NCI-H2227 (cell line): ENCODE measurements around the gene ZNF263.
A peak's percentile ranks its signal among the peaks of the same experiment; 100 is the strongest.
"Not testable (repeated sequence)": the region's sequence is repeated elsewhere in the genome, so short reads cannot be mapped to it uniquely, and the experiment has no call there.

ENCODE experiments used
- DNase-seq: peaks from one replicate; lab custom pipeline; 2025; ENCODE audit not compliant: unreplicated experiment; lab: John Stamatoyannopoulos, UW

ZNF263 gene

DNA sequence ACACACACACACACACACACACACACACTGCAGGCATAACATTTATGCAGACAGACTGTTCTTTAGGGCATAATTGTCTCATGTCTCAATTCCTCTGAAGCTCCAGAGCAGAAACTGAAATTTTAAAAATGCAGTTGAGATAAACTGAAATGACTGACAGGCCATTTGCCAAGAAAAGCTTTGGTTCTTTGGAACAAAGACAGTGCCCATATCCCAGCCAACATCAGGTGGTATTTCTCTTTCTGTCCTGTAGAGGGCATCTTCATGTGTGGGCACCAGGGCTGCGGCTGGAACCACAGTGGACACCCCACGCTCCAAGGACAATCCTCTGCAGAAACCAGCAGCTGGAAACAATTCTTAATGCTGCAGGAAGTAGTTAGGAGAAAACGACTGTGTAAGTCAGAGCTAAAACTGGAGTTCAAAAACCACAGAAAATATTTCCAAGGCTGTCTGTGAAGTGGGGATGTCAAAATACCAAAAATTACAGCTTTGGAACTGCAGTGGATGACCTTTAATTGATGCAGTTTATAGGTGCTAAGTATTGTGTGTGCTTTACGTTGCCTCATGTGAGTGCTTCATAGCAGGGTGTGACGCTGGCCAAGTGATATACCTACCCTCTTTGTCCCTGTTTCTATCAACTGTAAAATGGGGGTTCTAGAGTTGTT, 16.3 kb upstream of the ZNF263 start:
- DNase-seq, result peak; percentile 64

DNA sequence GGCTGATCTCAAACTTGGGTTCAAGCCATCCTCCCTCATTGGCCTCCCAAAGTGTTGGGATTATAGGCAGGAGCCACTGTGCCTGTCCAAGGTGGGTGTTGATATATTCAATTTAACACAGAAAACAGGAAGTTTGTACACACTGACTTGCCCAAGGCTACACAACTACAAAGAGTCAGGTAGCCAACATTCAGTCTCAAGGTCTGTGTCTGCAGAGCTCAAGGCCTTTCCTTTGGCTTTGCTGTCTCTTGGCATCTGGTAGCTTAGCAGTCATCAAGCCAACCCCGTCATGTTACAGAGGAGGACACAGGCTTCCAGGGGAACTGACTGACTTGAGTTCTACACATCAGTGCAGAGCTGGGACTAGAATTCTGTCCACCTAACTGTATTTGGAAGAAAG, 15.0 kb upstream of the ZNF263 start:
- DNase-seq, result no peak

DNA sequence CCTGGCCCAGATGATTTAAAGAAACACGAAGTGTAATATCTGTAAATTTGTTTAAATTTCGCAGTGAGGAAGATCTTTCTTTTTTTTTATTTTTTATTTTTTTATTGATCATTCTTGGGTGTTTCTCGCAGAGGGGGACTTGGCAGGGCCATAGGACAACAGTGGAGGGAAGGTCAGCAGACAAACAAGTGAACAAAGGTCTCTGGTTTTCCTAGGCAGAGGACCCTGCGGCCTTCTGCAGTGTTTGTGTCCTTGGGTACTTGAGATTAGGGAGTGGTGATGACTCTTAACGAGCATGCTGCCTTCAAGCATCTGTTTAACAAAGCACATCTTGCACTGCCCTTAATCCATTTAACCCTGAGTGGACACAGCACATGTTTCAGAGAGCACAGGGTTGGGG, 12.6 kb upstream of the ZNF263 start:
- DNase-seq, result not testable (repeated sequence)

DNA sequence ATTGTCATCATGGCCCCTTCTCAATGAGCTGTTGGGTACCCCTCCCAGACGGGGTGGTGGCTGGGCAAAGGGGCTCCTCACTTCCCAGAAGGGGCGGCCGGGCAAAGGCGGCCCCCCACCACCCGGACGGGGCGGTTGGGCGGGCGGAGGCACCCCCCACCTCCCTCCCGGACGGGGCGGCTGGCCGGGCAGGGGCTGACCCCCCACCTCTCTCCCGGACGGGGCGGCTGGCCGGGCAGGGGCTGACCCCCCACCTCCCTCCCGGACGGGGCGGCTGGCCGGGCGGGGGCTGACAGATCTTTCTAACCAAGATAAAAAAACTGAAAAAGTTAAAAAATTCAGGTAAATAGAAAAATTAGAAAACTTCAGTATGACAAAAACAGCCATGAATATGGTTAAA, 12.0 kb upstream of the ZNF263 start:
- not testable (repeated sequence) for DNase-seq

DNA sequence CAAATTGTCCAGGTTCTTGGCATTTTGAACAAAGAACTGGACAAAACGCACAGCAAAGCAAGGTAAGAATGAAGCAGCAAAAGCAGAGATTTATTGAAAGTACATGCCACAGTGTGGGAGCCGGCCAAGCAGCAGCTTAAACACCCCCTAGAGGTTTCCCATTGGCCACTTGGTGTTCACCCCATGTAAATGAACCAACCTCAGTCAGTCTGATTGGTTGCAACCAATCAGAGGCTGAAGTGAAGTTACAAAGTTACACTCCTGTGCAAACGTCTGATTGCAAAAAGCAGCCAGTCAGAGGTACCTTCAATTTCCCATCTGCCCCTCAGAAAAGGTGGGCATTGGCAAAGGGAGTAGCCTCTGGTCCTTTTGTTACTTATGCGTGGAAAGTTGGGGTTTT, 8.8 kb upstream of the ZNF263 start:
- peak; percentile 50 for DNase-seq

DNA sequence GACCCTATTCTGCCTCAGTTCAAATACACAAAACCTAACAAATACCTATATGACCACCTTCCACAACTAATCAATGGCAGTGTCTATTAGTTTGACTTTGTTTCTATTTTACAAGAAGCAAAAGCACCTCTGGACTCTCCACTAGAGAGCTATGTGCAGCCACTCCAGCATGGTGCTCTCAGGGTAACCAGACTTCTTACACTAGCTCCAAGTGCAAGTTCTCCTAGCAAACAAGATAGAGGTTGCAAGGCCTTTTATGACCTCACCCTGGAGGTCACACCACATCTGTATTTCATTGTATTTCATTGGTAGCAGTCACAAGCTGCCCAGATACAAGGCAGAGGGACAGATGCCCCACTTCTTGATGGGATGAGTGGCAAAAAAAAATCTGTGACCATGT, 8.3 kb upstream of the ZNF263 start:
- DNase-seq, result no peak

DNA sequence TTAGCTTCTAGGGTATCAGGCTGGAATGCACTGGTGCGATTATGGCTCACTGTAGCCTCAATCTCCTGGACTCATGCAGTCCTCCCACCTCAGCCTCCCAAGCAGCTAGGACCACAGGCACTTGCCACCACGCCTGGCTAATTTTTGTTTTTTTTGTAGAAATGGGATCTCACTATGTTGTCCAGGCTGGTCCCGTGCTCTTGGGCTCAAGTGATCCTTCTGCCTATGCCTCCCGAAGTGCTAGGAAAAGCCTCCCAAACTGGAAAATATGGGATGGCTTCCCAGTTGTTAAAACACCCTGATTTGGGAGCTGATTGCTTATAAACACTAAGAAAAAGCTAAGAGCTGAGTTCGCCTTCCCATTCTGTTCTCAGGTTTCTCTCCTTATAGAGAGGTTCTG, 6.6 kb upstream of the ZNF263 start:
- no peak for DNase-seq

DNA sequence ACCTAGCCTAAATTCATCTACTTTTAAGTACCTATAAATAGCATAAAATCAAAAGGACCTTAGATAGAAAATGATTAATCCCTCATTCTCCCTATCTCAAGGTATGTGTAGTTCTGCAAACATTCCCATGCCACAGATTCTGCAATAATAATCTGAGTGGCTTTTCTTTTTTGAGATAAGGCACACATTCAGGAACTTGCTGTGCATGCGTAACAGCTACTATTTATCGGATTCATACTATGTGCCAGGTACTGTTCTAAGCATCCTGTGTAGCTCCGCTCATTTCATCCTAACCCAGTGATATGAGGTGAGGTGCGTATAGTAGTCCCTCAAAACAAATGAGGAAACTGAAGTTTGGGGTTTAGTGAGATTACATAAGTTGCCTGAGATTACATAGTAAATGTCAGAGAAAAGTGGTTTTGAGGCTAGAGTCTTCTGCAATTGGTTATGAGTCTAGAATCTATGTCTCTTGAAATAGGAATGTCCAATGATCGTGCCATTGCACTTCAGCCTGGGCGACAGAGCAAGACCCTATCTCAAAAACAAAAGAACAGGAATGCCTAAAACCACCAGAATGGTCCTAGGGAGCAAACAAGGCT, 2.0 kb upstream of the ZNF263 start:
- DNase-seq, result no peak

DNA sequence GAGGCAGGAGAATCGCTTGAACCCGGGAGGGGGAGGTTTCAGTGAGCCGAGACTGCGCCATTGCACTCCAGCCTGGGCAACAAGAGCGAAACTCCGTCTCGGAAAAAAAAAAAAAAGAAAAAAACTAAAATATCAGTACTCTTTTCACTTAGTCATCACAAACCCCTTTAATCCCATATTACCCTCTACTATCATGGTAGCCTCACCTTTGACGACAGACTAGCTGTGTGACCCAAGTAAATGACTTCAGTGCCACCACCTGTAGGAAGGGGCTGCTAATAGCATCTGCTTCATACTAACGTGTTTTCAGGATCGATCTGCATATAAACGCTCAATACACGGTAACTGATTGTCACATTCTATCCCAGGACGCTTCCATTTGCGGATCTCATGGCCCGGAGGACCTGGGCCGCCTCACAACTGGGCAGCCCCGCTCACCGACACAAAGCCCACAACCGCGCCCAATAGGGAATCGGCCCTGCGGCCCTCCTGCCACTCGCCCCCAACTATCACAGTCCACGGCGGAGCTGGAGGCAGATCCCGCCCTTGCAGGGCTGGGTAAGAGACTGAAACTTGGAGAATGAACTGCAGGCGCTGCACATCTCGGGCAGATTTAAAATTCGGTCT, 1.1 kb upstream of the ZNF263 start:
- peak; percentile 91 for DNase-seq

DNA sequence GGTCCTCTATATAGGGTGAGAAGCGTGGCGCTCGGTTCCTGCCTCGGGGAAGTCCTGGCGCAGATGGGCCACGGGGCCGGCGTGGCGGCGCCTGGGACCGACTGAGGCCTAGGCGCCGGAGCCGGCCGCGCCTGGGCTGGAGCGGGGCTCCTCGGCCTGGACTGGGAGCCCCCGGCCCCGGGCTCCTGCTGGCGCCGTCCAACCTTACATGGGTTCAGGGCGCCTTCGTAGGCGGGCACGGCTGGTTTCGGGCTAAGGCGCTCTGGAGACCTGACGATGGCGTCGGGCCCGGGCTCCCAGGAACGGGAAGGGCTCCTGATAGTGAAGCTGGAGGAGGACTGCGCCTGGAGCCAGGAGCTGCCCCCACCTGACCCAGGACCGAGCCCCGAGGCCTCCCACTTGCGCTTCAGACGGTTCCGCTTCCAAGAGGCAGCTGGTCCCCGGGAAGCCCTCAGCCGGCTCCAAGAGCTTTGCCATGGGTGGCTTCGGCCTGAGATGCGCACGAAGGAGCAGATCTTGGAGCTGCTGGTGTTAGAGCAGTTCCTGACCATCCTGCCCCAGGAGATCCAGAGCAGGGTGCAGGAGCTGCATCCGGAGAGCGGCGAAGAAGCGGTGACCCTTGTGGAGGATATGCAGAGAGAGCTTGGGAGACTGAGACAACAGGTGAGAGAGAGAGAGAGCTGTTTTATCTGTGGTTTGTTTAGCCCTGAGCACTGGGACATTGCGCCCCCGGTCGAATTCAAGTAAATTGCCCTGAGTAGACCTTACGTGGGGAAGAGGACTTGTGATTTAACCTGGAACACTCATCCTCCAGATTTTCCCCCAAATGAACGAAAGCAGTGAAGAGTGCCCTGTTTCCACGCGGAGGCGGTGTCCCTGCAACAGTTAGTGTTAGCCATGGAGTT, 504 bp downstream of the ZNF263 start:
- peak; percentile 54 for DNase-seq

DNA sequence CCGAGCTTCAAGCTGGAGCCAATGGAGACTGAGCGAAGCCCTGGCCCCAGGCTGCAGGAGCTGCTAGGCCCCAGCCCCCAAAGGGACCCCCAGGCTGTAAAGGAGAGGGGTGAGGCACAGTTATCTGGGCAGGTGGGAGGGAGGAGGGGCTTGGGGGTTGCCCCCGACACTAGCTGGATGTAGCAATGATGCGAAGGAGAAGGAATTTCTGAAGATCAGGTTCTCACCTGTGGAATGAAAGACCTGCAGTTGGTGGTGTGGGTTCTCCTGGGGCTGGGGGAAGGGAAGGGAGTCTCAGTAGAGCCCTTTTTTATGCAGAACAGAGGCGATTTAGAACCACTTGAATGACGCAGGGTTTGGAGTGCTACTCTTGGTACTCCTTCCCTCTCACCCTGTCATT, 1.8 kb downstream of the ZNF263 start:
- DNase-seq, result no peak

DNA sequence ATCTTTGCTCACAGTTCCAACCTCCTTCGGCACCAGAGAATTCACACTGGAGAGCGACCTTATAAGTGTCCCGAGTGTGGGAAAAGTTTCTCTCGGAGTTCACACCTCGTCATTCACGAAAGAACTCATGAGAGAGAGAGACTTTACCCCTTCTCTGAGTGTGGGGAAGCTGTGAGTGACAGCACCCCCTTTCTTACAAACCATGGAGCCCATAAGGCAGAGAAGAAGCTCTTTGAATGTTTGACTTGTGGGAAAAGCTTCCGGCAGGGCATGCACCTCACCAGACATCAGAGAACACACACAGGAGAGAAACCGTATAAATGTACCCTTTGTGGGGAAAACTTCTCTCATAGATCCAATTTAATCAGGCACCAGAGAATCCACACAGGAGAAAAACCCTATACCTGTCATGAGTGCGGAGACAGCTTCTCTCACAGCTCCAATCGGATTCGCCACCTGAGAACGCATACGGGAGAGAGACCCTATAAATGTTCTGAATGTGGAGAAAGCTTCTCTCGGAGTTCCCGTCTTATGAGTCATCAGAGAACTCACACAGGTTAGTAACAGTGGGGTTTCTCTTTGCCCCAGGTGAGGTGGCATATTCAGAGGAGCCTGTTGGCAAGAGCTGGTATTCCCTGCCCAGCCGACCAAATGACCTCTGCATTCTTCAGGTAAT, 6.8 kb downstream of the ZNF263 start:
- DNase-seq, result no peak

DNA sequence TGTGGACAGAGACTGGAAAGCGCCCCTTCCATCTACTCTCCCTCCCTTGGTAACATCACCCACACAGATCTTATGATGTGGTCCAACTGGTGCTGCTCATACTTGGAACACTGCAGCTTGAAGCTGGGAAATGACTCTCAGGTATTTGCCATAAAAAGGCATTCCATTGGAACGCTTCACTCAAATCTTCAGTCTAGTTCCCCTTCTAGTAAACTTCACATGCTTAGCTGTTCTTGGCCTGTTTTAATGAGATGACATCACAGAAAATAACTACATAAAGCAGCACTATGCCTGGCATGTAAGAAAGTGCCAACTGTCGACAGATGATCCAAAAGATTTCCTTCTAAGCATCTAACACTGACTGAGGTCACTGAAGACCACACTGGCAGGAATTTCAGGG, 9.3 kb downstream of the ZNF263 start:
- no peak for DNase-seq

DNA sequence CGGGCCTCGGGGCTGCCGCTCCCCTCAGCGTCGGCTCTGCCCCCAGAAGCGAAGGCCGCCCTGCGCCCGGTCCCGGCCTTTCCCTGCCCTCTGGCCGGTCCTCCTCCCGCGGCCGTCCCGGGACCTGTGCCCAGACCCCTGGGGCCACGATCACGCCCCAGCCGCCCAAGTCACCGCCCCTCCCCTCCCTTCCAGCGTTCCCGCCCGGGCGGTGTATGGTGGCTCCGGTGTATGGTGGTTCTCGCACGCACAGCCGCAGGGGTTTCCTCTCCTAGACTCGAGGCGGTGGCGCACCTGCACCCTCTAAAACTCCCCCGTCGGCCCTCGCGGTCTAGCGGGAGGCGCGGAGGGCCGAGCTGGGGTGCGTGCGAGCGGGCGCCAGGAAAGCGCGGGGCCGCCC, 11.9 kb downstream of the ZNF263 start:
- DNase-seq, result no peak

DNA sequence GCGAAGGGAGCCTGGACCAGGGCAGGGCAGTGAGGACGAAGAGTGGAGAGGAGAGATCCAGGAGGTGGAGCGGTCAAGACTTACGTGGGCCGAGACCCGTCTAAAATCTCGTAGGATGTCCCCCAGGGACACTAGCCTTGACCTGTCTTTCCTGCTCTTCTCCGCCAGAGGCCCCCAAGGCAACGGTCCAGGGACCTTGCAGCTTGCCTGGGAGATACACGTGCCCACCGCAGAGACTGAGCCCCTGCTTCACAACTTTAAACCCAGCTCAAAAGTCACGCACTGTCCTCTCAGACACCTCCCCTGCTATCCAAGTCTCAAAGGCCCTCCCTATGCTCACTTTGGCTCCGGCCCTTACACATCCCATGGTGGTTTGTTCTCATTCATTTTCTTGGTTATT, 12.5 kb downstream of the ZNF263 start:
- no peak for DNase-seq

DNA sequence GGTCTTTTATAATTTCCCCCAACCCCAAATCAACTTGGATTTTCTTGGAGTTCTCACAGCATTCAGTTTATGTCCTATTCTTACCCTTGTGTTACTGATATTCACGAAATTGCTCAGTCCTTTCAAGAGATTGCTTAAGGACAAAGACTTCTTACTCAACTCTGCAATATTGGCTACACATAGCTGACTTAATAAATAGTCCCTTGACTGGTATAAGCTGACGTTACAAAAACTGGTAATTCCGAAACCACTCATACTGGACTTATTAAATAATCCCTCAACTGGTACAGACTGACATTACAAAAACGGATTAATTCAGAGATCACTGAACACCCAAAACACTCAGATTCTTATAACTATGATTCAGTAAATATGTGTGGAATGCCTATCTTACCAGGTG, 21.1 kb downstream of the ZNF263 start:
- DNase-seq, result no peak

DNA sequence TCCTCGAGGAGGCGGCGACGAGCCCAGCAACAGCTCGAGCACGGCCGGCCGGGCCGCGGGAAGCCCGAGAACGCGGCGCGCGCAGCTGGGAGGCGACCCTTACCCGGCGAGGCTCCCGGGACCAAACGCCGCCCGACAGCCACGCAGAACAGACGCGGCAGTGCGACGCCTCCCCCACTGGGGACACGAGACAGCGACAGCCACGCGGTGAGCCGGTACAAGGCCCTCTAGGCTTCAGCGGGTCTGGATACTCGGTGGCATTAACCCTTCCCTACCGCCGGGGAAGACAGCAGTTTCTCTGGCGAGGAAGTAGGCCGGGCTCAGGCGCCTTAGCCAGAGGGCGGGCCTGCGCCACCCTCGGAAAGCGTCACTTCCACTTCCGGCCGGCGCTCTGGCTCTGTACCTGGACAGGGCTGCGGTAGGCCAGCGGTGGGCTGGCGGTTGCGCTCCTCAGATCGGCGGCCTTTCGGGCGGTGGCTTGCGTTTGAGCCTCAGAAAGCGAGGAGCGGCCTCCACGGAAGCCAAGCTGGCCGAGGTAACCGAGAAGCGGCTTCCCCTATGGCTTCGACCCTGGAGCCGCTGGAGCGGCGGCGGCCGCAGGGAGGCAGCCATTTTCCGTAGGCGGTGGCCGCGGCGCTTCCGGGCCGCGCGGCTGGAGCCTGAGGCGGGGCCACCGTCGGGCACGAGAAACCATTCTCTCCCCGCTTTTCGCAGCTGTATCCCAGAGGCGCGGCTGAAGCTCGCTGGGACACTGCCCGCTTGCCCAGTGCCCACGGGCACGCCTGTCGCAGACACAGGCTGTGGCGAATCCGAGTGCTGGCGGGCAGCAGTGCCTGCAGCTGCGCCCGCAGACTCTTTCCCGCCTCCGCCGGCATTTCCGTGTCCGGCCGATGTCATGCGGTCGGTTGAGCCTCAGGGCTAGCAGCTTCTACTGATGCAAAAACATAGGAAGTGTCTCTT, 22.1 kb downstream of the ZNF263 start, which contains the start of the genes TIGD7 and ZNF75A:
Gene TIGD7 (minus strand): TSS at position 322 of the 960 bp plus-strand sequence. CDS start 4,816 bp downstream, outside the sequence.
Gene ZNF75A (plus strand): TSS at position 389 of the 960 bp plus-strand sequence. CDS start 2,932 bp downstream, outside the sequence.
- peak; percentile 90 for DNase-seq

DNA sequence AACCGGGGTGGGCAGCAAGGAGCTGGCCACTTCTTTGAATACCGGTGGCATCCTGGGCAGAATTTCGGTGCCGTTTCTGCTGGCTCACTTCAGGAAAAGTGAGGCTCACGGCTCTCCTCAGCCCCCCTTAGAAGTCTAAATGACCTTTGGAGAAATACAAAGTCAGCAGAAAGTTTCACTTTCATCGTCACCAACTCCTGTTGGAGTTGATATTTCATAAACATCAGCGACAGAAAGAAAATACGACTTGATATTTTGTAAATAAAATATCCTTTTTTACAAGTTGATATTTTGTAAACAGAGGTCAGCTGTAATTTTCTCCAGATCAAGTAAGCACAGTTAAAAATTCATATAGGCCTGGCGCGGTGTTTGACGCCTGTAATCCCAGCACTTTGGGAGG, 22.8 kb downstream of the ZNF263 start:
- DNase-seq, result no peak

DNA sequence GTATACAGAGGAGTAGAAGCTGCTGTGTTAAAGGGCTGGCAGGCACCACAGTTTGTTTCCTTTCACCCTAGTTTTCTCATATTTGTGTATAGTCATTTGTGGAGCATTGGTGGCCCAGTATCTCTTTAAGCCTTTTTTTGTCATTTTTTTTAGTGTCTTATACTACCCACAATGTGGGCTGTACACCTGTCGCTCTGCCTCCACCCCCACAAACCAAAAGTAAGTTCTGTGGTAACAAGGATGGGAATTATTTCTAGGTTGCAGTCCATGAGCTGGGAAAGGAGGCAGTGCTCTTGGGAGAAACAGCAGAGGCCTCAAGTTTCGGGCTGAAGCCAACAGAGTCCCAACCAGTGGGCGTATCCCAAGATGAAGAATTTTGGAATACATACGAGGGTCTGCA, 28.2 kb downstream of the ZNF263 start:
- DNase-seq, result no peak
